Ishikawa (cell line): ENCODE measurements around the gene FN3KRP.

ENCODE experiments used
- CEBPB ChIP-seq: IDR thresholded peaks from 2 replicates; pipeline ENCODE4 v1.6.1; 2012
- EGR1 ChIP-seq: IDR thresholded peaks from 2 replicates; pipeline ENCODE4 v1.6.1; 2012
- EP300 ChIP-seq: IDR thresholded peaks from 2 replicates; pipeline ENCODE4 v1.6.1; 2012; ENCODE audit warnings: borderline replicate concordance
- FOXM1 ChIP-seq: IDR thresholded peaks from 2 replicates; pipeline ENCODE4 v1.6.1; 2012; ENCODE audit warnings: low read depth, borderline replicate concordance
- MAX ChIP-seq: IDR thresholded peaks from 2 replicates; pipeline ENCODE4 v1.6.1; 2012
- NFIC ChIP-seq: IDR thresholded peaks from 2 replicates; pipeline ENCODE4 v1.6.1; 2012
- RAD21 ChIP-seq: IDR thresholded peaks from 2 replicates; pipeline ENCODE4 v1.6.1; 2012; ENCODE audit warnings: low read depth
- REST ChIP-seq: IDR thresholded peaks from 2 replicates; pipeline ENCODE4 v1.6.1; 2012; ENCODE audit warnings: low read depth, mild to moderate bottlenecking
- TAF1 ChIP-seq: IDR thresholded peaks from 2 replicates; pipeline ENCODE4 v1.6.1; 2012; ENCODE audit warnings: low read depth, mild to moderate bottlenecking
- TCF12 ChIP-seq: IDR thresholded peaks from 2 replicates; pipeline ENCODE4 v1.6.1; 2012; ENCODE audit warnings: low read depth
- TEAD4 ChIP-seq: IDR thresholded peaks from 2 replicates; pipeline ENCODE4 v1.6.1; 2012
- YY1 ChIP-seq: IDR thresholded peaks from 2 replicates; pipeline ENCODE4 v1.6.1; 2012; ENCODE audit warnings: low read depth
- ZBTB7A ChIP-seq: IDR thresholded peaks from 2 replicates; pipeline ENCODE4 v1.6.1; 2012; ENCODE audit warnings: low read depth

- no peak for TF ChIP-seq TAF1
- TF ChIP-seq REST = no peak
- no peak for TF ChIP-seq NFIC
- no peak for TF ChIP-seq EP300
- no peak for TF ChIP-seq RAD21
- no peak for TF ChIP-seq ZBTB7A
- TF ChIP-seq EGR1 = no peak
- TF ChIP-seq TCF12 = no peak
- TF ChIP-seq YY1 = no peak
- TF ChIP-seq CEBPB = no peak
- no peak for TF ChIP-seq FOXM1
- no peak for TF ChIP-seq MAX
- no peak for TF ChIP-seq TEAD4
Measured at GRCh38 chr17:82692268-82692667, 24.2 kb upstream of the FN3KRP start.
